Activated naive CD8-positive, alpha-beta T cell treated with anti-CD3 and anti-CD28 coated beads for 36 hours (primary cell): ENCODE data around the gene TBC1D2. TPM values are rescaled to one million over a fixed set of nuclear protein-coding genes. Genes with fewer than 3 reads are reported as not detected.

Source experiments
- DNase-seq: peaks from one replicate; pipeline ENCODE4 v3.0.0; 2021
- H3K27ac Mint-ChIP-seq: one replicate; pipeline ENCODE4 v1.8.0; 2022; ENCODE audit warnings: mild to moderate bottlenecking, moderate library complexity, mixed read lengths
- H3K27me3 Mint-ChIP-seq: one replicate; pipeline ENCODE4 v1.8.0; 2022; ENCODE audit warnings: mild to moderate bottlenecking, mixed read lengths
- H3K36me3 Mint-ChIP-seq: one replicate; pipeline ENCODE4 v1.8.0; 2021; ENCODE audit warnings: mild to moderate bottlenecking, mixed read lengths
- H3K4me1 Mint-ChIP-seq: one replicate; pipeline ENCODE4 v1.8.0; 2021; ENCODE audit warnings: mixed read lengths
- H3K4me3 Mint-ChIP-seq: one replicate; pipeline ENCODE4 v1.8.0; 2022; ENCODE audit warnings: mild to moderate bottlenecking, moderate library complexity, mixed read lengths
- H3K9me3 Mint-ChIP-seq: one replicate; pipeline ENCODE4 v1.8.0; 2022; ENCODE audit warnings: mixed read lengths
- total RNA-seq, 2 experiments: library from RNA; stranded (reverse); gene quantifications; one replicate each; pipeline ENCODE4 v1.2.3, GENCODE V29; 2021

TBC1D2 gene, protein sequence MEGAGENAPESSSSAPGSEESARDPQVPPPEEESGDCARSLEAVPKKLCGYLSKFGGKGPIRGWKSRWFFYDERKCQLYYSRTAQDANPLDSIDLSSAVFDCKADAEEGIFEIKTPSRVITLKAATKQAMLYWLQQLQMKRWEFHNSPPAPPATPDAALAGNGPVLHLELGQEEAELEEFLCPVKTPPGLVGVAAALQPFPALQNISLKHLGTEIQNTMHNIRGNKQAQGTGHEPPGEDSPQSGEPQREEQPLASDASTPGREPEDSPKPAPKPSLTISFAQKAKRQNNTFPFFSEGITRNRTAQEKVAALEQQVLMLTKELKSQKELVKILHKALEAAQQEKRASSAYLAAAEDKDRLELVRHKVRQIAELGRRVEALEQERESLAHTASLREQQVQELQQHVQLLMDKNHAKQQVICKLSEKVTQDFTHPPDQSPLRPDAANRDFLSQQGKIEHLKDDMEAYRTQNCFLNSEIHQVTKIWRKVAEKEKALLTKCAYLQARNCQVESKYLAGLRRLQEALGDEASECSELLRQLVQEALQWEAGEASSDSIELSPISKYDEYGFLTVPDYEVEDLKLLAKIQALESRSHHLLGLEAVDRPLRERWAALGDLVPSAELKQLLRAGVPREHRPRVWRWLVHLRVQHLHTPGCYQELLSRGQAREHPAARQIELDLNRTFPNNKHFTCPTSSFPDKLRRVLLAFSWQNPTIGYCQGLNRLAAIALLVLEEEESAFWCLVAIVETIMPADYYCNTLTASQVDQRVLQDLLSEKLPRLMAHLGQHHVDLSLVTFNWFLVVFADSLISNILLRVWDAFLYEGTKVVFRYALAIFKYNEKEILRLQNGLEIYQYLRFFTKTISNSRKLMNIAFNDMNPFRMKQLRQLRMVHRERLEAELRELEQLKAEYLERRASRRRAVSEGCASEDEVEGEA
- total RNA-seq = 1 to 10 TPM; 1.8 to 2.2 TPM

DNA sequence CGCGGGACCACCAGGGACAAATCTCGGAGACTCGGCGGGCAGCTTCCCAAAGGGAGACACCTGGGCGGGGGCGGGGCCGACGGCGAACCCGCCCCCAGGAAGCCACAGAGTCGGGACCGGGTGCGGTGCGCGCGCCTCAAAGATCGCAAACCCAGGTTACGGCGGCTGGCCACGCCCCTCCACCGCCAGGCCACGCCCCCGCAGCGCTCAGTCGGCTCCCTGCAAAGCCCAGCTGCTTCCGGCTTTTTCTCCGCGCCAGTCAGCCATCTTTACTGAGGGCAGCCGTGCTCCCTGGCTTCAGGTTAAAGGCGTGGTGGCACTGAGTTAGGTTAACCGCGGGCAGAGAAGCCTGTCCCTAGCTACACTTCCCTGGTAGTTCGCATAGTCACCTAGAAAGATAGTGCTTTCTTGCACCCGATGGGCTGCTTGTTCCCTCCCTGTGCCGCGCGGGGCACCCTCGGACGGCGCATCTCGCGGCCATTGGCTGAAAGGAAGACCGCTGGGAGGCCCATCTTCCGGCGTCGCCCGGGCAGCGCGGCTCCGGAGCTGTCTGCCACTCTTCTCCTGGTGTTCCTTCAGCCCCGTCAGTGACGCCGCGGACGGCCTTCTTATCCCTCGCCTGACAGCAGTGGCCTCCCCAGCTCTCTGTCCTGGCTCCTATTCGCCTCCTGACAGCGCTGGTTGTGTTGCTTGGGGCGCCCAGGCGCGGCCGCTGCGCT lies at the start of gene TBC1D2:
Gene TBC1D2, minus strand, starts transcription at position 72 of the 719 bp plus-strand sequence. CDS start 108 bp downstream, outside the sequence.
- H3K36me3 Mint-ChIP-seq = peaks cover 1% of the 10 kb centered on the region
- peak within 1 kb of the TSS; percentile 97 for H3K27ac Mint-ChIP-seq
- H3K27me3 Mint-ChIP-seq = no peaks in the 10 kb centered on the region
- H3K4me1 Mint-ChIP-seq = peaks cover 10% of the 10 kb centered on the region
- DNase-seq = peak; percentile 97
- H3K4me3 Mint-ChIP-seq = peak within 1 kb of the TSS; percentile 86
- H3K9me3 Mint-ChIP-seq = no peaks in the 10 kb centered on the region

DNA sequence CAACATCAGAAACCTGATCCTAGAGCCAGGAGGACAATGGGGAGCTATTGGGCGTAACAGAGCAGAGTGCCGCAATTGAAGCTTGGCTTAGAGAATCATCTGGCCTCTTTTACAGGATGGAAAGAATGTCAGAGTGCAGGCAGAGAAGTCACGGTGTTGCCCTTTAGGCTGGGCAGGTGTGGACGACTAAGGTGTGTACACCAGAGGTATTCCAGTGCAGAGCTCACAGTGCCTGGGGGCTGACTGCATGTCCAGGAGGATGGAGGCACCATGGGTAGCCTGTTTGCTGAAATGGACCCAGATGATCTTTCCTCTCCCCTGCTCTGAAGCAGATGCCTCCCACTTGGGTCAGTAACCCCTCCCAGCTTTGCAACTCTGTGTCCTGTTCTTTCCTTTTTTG lies 48.9 kb upstream of the TBC1D2 start:
- H3K27ac Mint-ChIP-seq = no peak overlapping the region
- H3K4me3 Mint-ChIP-seq = no peak overlapping the region
- H3K4me1 Mint-ChIP-seq = no peaks in the 10 kb centered on the region
- no peaks in the 10 kb centered on the region for H3K36me3 Mint-ChIP-seq
- H3K27me3 Mint-ChIP-seq = no peaks in the 10 kb centered on the region
- DNase-seq = no peak
- H3K9me3 Mint-ChIP-seq = no peaks in the 10 kb centered on the region

DNA sequence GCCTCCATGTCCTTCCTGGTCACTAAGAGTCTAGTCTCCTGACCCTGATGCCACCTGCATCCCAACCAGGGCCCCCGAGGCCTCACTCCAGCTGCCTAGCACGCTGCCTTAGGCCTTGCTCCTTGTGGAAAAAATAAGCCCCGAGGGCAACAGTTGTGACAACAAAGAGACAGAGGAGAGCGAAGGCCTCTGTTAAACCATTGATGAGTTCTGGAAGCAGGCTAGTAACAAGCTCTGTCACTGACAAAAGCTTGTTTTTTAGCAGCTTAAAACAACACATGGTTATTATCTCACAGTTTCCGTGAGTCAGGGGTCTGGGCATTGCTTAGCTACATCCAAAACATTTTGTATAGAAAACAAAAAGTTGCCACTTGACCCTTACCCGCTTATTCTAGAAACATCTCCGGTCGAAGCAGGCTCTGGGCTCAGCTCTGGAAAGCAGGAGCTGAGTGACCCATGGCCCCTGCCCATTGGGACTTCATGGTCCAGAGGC lies 48.2 kb upstream of the TBC1D2 start:
- H3K36me3 Mint-ChIP-seq = no peaks in the 10 kb centered on the region
- no peak for DNase-seq
- H3K9me3 Mint-ChIP-seq = no peaks in the 10 kb centered on the region
- no peaks in the 10 kb centered on the region for H3K27me3 Mint-ChIP-seq
- no peaks in the 10 kb centered on the region for H3K4me1 Mint-ChIP-seq
- no peak overlapping the region for H3K4me3 Mint-ChIP-seq
- H3K27ac Mint-ChIP-seq = no peak overlapping the region

DNA sequence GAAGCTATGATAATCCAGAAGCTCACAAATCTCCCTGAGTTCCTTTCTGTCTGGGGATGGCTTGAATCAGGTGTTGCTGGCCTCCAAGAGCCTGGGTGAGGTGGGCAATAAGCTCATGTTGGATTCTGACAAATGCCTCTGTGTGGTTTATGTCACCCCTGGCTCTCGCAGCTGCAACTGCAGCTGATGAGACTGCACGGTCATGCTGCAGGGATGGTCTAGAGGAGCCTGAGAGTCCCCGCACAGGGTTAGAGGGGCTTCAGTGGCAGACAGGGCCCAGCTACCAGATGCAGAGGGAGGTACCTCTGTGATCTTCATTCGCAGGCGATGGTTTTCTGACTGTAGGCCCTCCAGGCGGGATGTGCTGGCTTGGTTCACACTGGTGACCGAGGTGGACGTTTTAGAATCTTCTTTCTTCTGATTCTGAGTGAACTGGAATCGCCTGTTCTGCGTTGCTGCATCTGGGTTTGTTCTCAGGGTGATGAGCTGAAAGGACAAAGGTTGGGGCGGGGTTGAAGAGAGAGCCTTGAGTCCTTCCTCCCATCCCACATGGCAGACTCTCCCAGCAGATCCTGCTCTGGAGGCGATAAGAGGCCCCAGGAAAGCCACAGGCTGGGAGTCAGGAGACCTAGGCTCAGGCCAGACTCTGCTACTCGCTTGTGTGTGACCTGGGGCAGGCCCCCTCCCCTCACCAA lies 47.6 kb upstream of the TBC1D2 start:
- H3K9me3 Mint-ChIP-seq = no peaks in the 10 kb centered on the region
- peaks cover under 1% of the 10 kb centered on the region for H3K27me3 Mint-ChIP-seq
- no peak overlapping the region for H3K4me3 Mint-ChIP-seq
- no peaks in the 10 kb centered on the region for H3K36me3 Mint-ChIP-seq
- H3K27ac Mint-ChIP-seq = no peak overlapping the region
- H3K4me1 Mint-ChIP-seq = no peaks in the 10 kb centered on the region
- no peak for DNase-seq

DNA sequence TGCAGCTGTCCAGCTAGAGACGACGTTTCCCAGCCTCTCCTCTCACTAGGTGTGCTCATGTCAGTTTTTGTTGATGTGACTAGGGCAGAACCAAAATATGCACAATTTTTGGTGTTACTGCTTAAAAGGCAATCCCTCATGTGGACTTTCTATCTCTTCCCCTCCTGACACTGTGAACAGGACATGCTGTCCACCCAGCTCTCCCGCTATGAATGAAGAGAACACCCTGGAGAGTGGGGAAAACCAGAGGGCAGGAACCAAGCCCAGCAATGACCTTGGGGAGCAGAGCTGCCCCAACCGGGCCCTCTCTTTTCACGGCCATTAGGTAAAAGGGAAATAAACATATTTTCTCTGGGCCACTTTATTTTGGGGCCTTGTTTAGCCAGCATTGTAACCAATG lies 46.7 kb upstream of the TBC1D2 start:
- Mint-ChIP-seq H3K27ac (no peak overlapping the region), H3K36me3 (no peaks in the 10 kb centered on the region), H3K27me3 (peaks cover 3% of the 10 kb centered on the region), H3K9me3 (no peaks in the 10 kb centered on the region), H3K4me1 (no peaks in the 10 kb centered on the region), H3K4me3 (no peak overlapping the region)
- no peak for DNase-seq

DNA sequence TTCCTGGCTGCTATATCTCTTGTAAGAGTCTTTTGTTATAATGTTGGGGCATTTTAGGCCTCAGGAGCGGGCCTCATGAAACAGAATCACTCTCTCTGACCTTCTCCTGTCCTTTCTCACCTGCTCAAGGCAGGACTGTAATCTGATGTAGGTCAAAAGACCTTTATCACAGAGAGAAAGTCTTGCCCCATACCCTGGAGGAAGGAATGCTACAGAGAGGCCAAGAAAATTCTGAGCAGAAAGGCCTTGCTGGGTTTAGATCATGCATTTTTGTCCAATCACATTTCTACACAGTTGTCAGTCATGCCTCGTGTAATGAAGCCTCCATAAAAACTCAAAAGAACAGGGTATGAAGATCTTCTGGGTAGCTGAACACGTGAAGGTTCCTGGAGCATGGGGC lies 45.2 kb upstream of the TBC1D2 start:
- Mint-ChIP-seq H3K9me3 (no peaks in the 10 kb centered on the region), H3K4me1 (no peaks in the 10 kb centered on the region), H3K36me3 (no peaks in the 10 kb centered on the region), H3K27ac (no peak overlapping the region), H3K4me3 (no peak overlapping the region), H3K27me3 (peaks cover 3% of the 10 kb centered on the region)
- DNase-seq = no peak

DNA sequence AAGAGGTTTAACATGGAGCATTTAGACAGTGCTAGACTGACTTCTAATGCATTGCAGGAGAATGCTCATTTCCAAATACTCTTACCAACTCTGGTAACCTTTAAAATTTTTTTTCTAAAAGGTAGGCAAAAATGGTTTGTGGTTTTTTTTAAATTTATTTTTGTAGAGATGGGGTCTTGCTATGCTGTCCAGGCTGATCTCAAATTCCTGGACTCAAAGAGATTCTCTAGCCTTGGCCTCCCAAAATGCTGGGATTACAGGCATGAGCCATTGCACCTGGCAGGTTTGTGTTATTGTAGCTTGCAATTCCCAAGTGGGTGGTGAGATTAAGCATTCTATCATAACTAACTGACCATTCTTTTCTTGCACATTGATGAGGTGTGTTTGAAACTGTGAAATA lies 43.0 kb upstream of the TBC1D2 start:
- Mint-ChIP-seq H3K27me3 (peaks cover 3% of the 10 kb centered on the region), H3K9me3 (no peaks in the 10 kb centered on the region), H3K4me3 (no peak overlapping the region), H3K36me3 (no peaks in the 10 kb centered on the region), H3K27ac (no peak overlapping the region), H3K4me1 (no peaks in the 10 kb centered on the region)
- no peak for DNase-seq

DNA sequence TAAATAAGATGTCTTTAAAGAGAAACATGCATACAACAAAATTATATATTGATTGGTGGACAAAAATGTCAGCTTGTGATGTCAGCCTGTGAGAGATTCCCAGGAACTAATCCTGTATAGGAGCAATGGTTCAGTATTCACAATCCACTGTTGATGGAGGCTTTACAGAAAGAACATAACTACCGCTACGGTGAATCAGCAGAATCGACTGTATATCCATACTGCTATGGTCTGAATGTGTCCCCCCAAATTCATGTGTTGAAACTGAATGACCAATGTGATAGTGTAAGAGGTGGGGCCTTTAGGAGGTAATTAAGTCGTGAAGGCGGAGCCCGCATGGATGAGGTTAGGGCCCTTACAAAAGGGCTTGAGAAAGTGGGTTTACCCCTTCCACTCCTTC lies 40.4 kb upstream of the TBC1D2 start:
- no peak for DNase-seq
- Mint-ChIP-seq H3K4me3 (no peak overlapping the region), H3K36me3 (no peaks in the 10 kb centered on the region), H3K27ac (no peak overlapping the region), H3K27me3 (peaks cover 3% of the 10 kb centered on the region), H3K9me3 (no peaks in the 10 kb centered on the region), H3K4me1 (no peaks in the 10 kb centered on the region)

DNA sequence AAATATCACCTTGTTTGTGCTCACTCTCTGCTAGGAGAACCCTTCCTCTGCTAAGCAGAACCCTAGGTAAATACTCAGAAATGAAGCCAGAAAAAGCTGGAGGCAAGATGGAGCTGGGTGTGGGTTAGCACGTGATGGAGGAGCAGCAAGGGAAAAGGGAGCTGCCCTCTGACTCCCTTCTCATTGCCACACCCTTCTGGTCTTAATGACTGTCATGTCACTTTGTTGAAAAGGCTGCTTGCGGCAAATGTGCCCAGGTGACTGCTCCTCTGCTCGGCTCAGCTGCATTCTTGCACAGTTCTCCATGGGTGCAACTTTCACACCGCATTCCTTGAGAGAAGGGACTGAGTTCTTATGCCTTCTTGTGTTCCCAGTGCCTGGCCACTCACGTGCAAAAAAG lies 36.4 kb upstream of the TBC1D2 start:
- Mint-ChIP-seq H3K9me3 (no peaks in the 10 kb centered on the region), H3K4me1 (no peaks in the 10 kb centered on the region), H3K27ac (no peak overlapping the region), H3K36me3 (no peaks in the 10 kb centered on the region), H3K4me3 (no peak overlapping the region), H3K27me3 (no peaks in the 10 kb centered on the region)
- no peak for DNase-seq

DNA sequence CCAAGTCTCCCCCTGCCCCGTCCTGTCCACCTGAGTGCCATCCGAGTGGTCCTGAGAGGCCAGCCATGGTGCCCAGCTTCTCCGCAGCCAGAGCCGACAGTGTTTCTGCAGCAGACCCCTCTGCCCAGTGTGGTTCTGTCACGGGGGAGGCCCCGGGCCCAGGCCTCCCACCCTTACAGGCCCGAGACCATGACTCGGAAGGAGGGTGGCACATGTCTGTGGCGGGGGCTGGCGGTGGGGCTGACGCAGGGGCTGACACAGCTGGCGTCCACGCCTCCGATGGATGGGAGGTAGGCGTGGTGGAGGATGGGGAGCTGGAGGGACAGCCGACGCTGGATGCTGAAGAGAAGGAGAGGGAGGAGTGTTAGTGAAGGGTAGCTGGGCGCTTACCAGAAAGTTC lies 35.0 kb upstream of the TBC1D2 start:
- Mint-ChIP-seq H3K4me3 (no peak overlapping the region), H3K27me3 (no peaks in the 10 kb centered on the region), H3K27ac (no peak overlapping the region), H3K36me3 (no peaks in the 10 kb centered on the region), H3K9me3 (no peaks in the 10 kb centered on the region), H3K4me1 (no peaks in the 10 kb centered on the region)
- DNase-seq = no peak

DNA sequence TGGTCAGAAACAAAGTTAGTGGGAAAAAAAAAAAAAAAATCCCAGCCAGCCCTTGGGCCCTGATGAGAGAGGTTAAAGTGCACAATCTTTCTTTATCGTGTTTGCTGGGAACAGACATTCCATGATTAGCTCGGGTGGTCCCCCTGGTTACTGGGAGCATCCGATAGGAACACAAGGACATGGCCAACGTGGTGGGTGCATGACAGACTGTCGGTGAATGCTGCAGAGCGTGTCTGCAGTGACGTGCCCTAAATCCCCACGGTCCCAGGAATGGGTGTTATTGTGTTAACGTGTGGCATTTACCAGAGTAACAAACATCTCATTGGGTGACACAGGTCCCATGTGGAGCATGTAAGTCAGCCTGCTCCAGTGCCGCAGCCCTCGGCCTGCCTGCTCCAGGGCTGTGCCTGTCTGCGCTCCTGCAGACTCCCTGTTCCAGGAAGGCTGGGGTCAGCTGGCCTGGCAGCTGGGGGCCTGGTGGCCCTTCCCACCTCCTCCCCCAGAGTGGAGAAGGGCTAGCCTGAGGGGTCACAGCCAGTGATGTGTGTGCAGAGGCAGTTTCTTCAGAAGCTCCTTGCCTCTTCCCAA lies 34.3 kb upstream of the TBC1D2 start:
- H3K9me3 Mint-ChIP-seq = no peaks in the 10 kb centered on the region
- H3K4me3 Mint-ChIP-seq = no peak overlapping the region

DNA sequence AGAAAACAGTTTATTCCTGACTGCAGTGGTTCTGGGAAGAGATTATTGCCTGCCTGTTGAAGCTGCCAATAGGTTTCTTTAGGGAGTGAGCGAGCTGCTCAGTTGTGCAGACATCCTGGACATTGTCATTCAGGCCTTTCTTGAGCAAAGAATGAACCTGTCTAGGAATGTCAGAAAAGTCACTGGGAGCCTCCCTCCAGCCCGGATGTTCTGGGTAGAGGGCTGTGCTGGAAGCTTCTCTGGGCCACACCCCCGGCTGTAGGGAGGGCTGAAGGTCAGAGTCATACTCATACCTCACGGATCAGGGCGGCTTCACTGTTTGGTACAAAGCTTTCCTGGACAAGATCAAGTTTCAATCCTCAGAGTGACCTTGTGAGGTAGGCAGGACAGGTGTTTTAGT lies 33.4 kb upstream of the TBC1D2 start:
- Mint-ChIP-seq H3K9me3 (no peaks in the 10 kb centered on the region), H3K36me3 (no peaks in the 10 kb centered on the region), H3K27ac (no peak overlapping the region), H3K4me1 (no peaks in the 10 kb centered on the region), H3K27me3 (no peaks in the 10 kb centered on the region), H3K4me3 (no peak overlapping the region)
- DNase-seq = no peak

More for the DNA sequence above, 34.3 kb upstream of the TBC1D2 start:
- Mint-ChIP-seq H3K36me3 (no peaks in the 10 kb centered on the region), H3K27me3 (no peaks in the 10 kb centered on the region), H3K27ac (no peak overlapping the region), H3K4me1 (no peaks in the 10 kb centered on the region)
- no peak for DNase-seq

DNA sequence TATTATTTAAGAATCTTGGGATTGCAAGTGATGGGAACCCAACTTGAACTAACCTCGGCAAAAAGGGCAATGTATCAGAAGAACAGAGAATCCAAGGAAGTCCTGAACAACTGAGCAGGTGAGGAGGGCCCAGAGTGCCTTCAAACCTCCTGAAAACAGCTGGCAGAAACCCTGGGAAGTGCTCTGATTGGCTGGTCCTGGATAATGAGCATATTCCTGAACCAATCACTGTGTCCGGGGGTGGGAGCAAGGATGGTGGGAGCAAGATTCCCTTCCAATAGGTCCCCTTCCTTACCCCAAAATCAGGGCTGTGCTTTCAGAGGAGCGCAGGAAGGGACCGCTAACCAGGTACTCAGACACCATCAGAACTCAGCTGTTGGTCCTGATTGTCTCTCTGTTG lies 31.9 kb upstream of the TBC1D2 start:
- Mint-ChIP-seq H3K27ac (no peak overlapping the region), H3K9me3 (no peaks in the 10 kb centered on the region), H3K36me3 (no peaks in the 10 kb centered on the region)

DNA sequence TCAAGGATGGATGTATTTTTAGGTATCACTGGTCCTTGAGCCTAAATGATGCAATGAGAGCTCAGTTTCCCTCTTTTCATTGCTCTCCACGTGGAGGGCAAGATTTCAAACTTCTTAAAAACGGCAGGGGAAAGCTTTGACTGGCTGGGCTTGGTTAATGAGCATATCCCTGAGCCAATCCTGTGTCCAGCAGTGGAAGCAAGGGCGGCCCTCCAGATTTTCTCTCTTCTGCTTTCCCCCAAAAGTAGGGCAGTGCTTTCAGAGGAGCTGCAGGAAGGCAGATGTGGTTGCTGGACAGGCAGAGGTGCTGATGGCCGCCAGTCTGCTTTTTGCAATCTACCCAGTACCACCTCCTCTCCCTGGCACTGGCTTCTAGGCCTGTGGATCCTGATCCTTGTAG lies 30.0 kb upstream of the TBC1D2 start:
- Mint-ChIP-seq H3K4me3 (no peak overlapping the region), H3K27ac (no peak overlapping the region), H3K9me3 (no peaks in the 10 kb centered on the region), H3K36me3 (no peaks in the 10 kb centered on the region), H3K27me3 (no peaks in the 10 kb centered on the region), H3K4me1 (no peaks in the 10 kb centered on the region)
- no peak for DNase-seq

More for the DNA sequence above, 31.9 kb upstream of the TBC1D2 start:
- no peaks in the 10 kb centered on the region for H3K27me3 Mint-ChIP-seq
- no peak overlapping the region for H3K4me3 Mint-ChIP-seq
- no peaks in the 10 kb centered on the region for H3K4me1 Mint-ChIP-seq
- DNase-seq = no peak
